Activated naive CD8-positive, alpha-beta T cell treated with anti-CD3 and anti-CD28 coated beads for 36 hours (primary cell): ENCODE data around the gene PDCD5. TPM values are rescaled to one million over a fixed set of nuclear protein-coding genes. Genes with fewer than 3 reads are reported as not detected.

Experiments
- DNase-seq: peaks from one replicate; pipeline ENCODE4 v3.0.0; 2021
- H3K27ac Mint-ChIP-seq: one replicate; pipeline ENCODE4 v1.8.0; 2022; ENCODE audit warnings: mild to moderate bottlenecking, moderate library complexity, mixed read lengths
- H3K27me3 Mint-ChIP-seq: one replicate; pipeline ENCODE4 v1.8.0; 2022; ENCODE audit warnings: mild to moderate bottlenecking, mixed read lengths
- H3K36me3 Mint-ChIP-seq: one replicate; pipeline ENCODE4 v1.8.0; 2021; ENCODE audit warnings: mild to moderate bottlenecking, mixed read lengths
- H3K4me1 Mint-ChIP-seq: one replicate; pipeline ENCODE4 v1.8.0; 2021; ENCODE audit warnings: mixed read lengths
- H3K4me3 Mint-ChIP-seq: one replicate; pipeline ENCODE4 v1.8.0; 2022; ENCODE audit warnings: mild to moderate bottlenecking, moderate library complexity, mixed read lengths
- H3K9me3 Mint-ChIP-seq: one replicate; pipeline ENCODE4 v1.8.0; 2022; ENCODE audit warnings: mixed read lengths
- total RNA-seq, 2 experiments: library from RNA; stranded (reverse); gene quantifications; one replicate each; pipeline ENCODE4 v1.2.3, GENCODE V29; 2021

PDCD5 gene
- total RNA-seq, 2 experiments from 2014 or later = 243 to 264 TPM

DNA sequence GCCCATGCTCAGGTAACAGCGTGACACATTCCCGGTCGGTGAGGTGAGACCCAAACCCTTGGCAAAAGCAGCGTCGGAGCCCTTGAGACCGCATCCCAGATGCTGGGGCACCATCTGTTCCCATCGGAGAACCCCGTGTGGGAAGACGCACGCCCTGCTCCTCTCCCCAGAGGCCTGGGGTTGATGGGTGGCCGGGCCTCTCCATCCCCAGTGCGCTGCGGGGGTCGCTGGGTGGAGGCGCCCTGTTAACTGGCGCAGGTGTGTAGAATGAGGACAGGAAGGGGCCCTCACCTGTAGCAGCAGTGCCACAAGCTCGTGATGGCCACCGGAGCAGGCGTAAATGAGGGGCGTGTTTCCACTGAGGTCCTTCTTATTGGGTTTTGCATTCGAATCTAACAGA lies 24.6 kb downstream of the PDCD5 start:
- Mint-ChIP-seq H3K27me3 (no peaks in the 10 kb centered on the region), H3K4me3 (no peak overlapping the region)

GRCh38 chr19:32606289-32606688 lies 25.3 kb downstream of the PDCD5 start:
- H3K9me3 Mint-ChIP-seq = no peaks in the 10 kb centered on the region
- no peak overlapping the region for H3K27ac Mint-ChIP-seq
- no peaks in the 10 kb centered on the region for H3K4me1 Mint-ChIP-seq
- no peaks in the 10 kb centered on the region for H3K27me3 Mint-ChIP-seq
- peaks cover 6% of the 10 kb centered on the region for H3K36me3 Mint-ChIP-seq
- no peak for DNase-seq
- H3K4me3 Mint-ChIP-seq = no peak overlapping the region

More for the DNA sequence above, 24.6 kb downstream of the PDCD5 start:
- H3K27ac Mint-ChIP-seq = no peak overlapping the region
- peaks cover 6% of the 10 kb centered on the region for H3K36me3 Mint-ChIP-seq
- H3K9me3 Mint-ChIP-seq = no peaks in the 10 kb centered on the region
- no peaks in the 10 kb centered on the region for H3K4me1 Mint-ChIP-seq
- DNase-seq = no peak

GRCh38 chr19:32607479-32607878 lies 26.5 kb downstream of the PDCD5 start:
- H3K4me1 Mint-ChIP-seq = no peaks in the 10 kb centered on the region
- no peak overlapping the region for H3K4me3 Mint-ChIP-seq
- H3K27ac Mint-ChIP-seq = no peak overlapping the region
- DNase-seq = no peak
- peaks cover 4% of the 10 kb centered on the region for H3K36me3 Mint-ChIP-seq
- H3K9me3 Mint-ChIP-seq = no peaks in the 10 kb centered on the region
- no peaks in the 10 kb centered on the region for H3K27me3 Mint-ChIP-seq

DNA sequence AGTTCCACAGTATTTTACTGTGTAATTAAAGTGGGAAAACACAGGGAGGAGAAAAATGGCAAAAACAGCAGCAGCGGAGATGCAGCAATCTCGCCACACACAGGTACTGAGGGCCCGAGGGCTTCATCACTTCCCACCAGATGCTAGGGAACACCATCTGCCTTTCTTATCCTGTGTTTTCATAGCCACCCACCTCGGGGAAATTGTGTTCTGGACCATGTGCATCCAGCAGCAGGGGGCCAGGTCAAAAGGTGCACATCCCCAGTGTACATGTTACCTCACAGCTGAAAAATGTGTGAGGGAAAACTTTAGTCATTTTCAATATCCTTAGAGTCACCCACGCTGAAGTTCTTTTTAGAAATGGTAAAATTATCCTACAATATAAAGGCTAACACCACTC lies 30.2 kb downstream of the PDCD5 start:
- no peak for DNase-seq
- H3K4me3 Mint-ChIP-seq = no peak overlapping the region
- H3K36me3 Mint-ChIP-seq = peaks cover 18% of the 10 kb centered on the region
- no peaks in the 10 kb centered on the region for H3K27me3 Mint-ChIP-seq
- no peaks in the 10 kb centered on the region for H3K9me3 Mint-ChIP-seq
- H3K4me1 Mint-ChIP-seq = no peaks in the 10 kb centered on the region
- H3K27ac Mint-ChIP-seq = no peak overlapping the region

DNA sequence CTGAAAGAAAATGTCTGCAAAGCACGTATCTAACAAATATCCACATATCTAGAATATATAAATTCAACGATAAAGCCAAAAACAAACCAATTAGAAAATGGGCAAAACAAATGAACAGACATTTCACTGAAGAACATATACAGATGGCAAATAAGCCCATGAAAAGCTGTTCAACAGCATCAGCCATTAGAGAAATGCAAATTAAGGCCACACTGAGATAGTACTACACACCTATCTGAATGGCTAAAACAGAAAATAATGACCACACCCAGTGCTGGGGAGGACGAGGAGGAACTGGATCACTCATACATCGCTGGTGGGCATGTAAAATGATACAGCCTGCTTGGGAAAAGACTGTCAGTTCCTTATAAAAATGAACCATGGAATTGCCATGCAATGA lies 32.0 kb downstream of the PDCD5 start:
- H3K27ac Mint-ChIP-seq = no peak overlapping the region
- no peak for DNase-seq
- H3K27me3 Mint-ChIP-seq = no peaks in the 10 kb centered on the region
- H3K9me3 Mint-ChIP-seq = no peaks in the 10 kb centered on the region
- no peak overlapping the region for H3K4me3 Mint-ChIP-seq
- H3K4me1 Mint-ChIP-seq = no peaks in the 10 kb centered on the region
- H3K36me3 Mint-ChIP-seq = peaks cover 22% of the 10 kb centered on the region

DNA sequence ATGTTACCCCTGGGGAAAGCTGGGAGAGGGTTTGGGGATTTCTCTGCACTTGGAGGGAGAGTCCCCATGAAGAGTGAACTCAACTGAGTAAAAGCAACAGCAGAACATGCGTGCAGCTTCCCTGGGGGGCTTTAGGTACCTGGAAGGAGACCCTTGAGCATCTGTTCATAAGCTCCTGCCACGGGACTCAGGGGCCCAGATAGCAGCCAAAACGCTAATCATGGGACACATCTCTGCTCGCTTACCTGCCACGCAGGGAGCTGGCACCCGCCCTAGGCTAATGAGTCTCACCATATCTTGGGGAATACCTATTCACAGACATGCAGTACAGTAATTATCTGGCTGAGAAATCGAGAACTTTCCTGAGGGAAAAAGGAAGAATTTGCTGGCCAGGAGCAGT lies 33.9 kb downstream of the PDCD5 start:
- Mint-ChIP-seq H3K27ac (no peak overlapping the region), H3K9me3 (no peaks in the 10 kb centered on the region), H3K36me3 (peaks cover 24% of the 10 kb centered on the region), H3K4me1 (no peaks in the 10 kb centered on the region), H3K4me3 (no peak overlapping the region), H3K27me3 (no peaks in the 10 kb centered on the region)
- DNase-seq = no peak

- Mint-ChIP-seq H3K27ac (no peak overlapping the region), H3K27me3 (no peaks in the 10 kb centered on the region), H3K36me3 (peaks cover 24% of the 10 kb centered on the region), H3K9me3 (no peaks in the 10 kb centered on the region), H3K4me1 (no peaks in the 10 kb centered on the region), H3K4me3 (no peak overlapping the region)
- DNase-seq = no peak
These were observed 34.6 kb downstream of the PDCD5 start for GRCh38 chr19:32615569-32615968.

GRCh38 chr19:32619051-32619685 lies 38.2 kb downstream of the PDCD5 start:
- DNase-seq = no peak
- Mint-ChIP-seq H3K4me1 (no peaks in the 10 kb centered on the region), H3K27me3 (no peaks in the 10 kb centered on the region), H3K27ac (no peak overlapping the region), H3K4me3 (no peak overlapping the region), H3K9me3 (no peaks in the 10 kb centered on the region), H3K36me3 (peaks cover 18% of the 10 kb centered on the region)

DNA sequence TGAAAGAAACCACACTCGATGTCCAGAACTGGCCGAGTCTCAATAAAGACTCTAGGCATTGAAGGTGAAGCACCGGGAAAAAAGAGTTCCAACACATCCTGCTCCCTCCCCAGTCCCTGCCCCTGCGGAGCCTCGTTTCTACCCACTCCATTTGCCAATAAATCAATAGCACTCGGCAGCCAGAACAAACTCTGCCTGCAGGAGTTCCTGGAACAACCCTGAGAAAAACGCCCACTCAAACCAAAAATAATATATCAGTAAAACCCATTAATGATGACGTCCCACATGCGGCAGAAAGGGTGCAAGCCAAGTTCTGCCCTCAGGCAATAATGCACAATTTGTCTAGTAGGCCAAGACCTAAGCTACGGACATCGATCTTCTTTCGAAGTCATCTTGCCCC lies 41.0 kb downstream of the PDCD5 start:
- H3K4me1 Mint-ChIP-seq = no peaks in the 10 kb centered on the region
- H3K4me3 Mint-ChIP-seq = no peak overlapping the region
- H3K36me3 Mint-ChIP-seq = peaks cover 11% of the 10 kb centered on the region
- H3K9me3 Mint-ChIP-seq = no peaks in the 10 kb centered on the region
- no peaks in the 10 kb centered on the region for H3K27me3 Mint-ChIP-seq
- no peak for DNase-seq
- H3K27ac Mint-ChIP-seq = no peak overlapping the region

GRCh38 chr19:32624410-32624809 lies 43.4 kb downstream of the PDCD5 start:
- Mint-ChIP-seq H3K9me3 (no peaks in the 10 kb centered on the region), H3K27me3 (no peaks in the 10 kb centered on the region)

GRCh38 chr19:32626969-32627368 lies 46.0 kb downstream of the PDCD5 start:
- H3K27me3 Mint-ChIP-seq = no peaks in the 10 kb centered on the region
- H3K9me3 Mint-ChIP-seq = no peaks in the 10 kb centered on the region

More at GRCh38 chr19:32624410-32624809, 43.4 kb downstream of the PDCD5 start:
- Mint-ChIP-seq H3K4me1 (no peaks in the 10 kb centered on the region), H3K4me3 (no peak overlapping the region), H3K36me3 (peaks cover 7% of the 10 kb centered on the region), H3K27ac (no peak overlapping the region)
- DNase-seq = no peak

GRCh38 chr19:32627714-32628270 lies 46.8 kb downstream of the PDCD5 start:
- peaks cover 3% of the 10 kb centered on the region for H3K36me3 Mint-ChIP-seq
- no peaks in the 10 kb centered on the region for H3K9me3 Mint-ChIP-seq
- no peaks in the 10 kb centered on the region for H3K4me1 Mint-ChIP-seq
- DNase-seq = no peak
- H3K27me3 Mint-ChIP-seq = no peaks in the 10 kb centered on the region
- no peak overlapping the region for H3K4me3 Mint-ChIP-seq
- H3K27ac Mint-ChIP-seq = no peak overlapping the region

More at GRCh38 chr19:32626969-32627368, 46.0 kb downstream of the PDCD5 start:
- no peak overlapping the region for H3K27ac Mint-ChIP-seq
- H3K4me3 Mint-ChIP-seq = no peak overlapping the region
- H3K36me3 Mint-ChIP-seq = peaks cover 3% of the 10 kb centered on the region
- DNase-seq = no peak
- H3K4me1 Mint-ChIP-seq = no peaks in the 10 kb centered on the region

GRCh38 chr19:32630338-32630737 lies 49.3 kb downstream of the PDCD5 start:
- no peaks in the 10 kb centered on the region for H3K9me3 Mint-ChIP-seq
- H3K27me3 Mint-ChIP-seq = no peaks in the 10 kb centered on the region
- no peaks in the 10 kb centered on the region for H3K36me3 Mint-ChIP-seq
- DNase-seq = no peak
- H3K4me1 Mint-ChIP-seq = no peaks in the 10 kb centered on the region
- no peak overlapping the region for H3K27ac Mint-ChIP-seq
- no peak overlapping the region for H3K4me3 Mint-ChIP-seq

DNA sequence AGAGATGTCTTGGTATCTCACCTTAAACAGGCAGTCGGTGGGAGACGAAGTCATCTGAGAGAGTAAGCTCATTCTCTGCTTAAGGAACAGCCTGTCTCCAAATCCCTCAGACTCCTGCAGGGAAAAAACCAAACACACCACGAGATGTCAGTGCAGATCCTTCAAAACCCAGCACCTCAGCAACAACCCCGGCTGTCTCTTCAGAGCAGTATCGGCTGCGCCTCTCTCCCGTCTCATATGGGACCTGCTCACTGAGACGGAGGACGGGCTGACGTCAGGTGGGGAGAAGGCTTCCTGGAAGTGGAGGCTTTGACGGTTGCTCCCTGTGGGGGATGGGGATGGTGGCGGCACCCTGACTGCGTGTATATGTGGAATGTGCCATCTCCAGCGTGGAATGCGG lies 50.4 kb downstream of the PDCD5 start:
- Mint-ChIP-seq H3K27ac (no peak overlapping the region), H3K27me3 (no peaks in the 10 kb centered on the region)

More for the DNA sequence above, 50.4 kb downstream of the PDCD5 start:
- no peak overlapping the region for H3K4me3 Mint-ChIP-seq
- no peaks in the 10 kb centered on the region for H3K4me1 Mint-ChIP-seq
- no peaks in the 10 kb centered on the region for H3K36me3 Mint-ChIP-seq
- no peaks in the 10 kb centered on the region for H3K9me3 Mint-ChIP-seq
- DNase-seq = no peak
